Activated effector memory CD4-positive, alpha-beta T cell treated with anti-CD3 and anti-CD28 coated beads, Interleukin-2, amount 50 U/mL, for 16 hours (primary cell): ENCODE data around the gene AKT2.

Experiments used
- DNase-seq: peaks from one replicate; pipeline ENCODE4 v3.0.0-alpha.2; 2020

AKT2 gene

DNA sequence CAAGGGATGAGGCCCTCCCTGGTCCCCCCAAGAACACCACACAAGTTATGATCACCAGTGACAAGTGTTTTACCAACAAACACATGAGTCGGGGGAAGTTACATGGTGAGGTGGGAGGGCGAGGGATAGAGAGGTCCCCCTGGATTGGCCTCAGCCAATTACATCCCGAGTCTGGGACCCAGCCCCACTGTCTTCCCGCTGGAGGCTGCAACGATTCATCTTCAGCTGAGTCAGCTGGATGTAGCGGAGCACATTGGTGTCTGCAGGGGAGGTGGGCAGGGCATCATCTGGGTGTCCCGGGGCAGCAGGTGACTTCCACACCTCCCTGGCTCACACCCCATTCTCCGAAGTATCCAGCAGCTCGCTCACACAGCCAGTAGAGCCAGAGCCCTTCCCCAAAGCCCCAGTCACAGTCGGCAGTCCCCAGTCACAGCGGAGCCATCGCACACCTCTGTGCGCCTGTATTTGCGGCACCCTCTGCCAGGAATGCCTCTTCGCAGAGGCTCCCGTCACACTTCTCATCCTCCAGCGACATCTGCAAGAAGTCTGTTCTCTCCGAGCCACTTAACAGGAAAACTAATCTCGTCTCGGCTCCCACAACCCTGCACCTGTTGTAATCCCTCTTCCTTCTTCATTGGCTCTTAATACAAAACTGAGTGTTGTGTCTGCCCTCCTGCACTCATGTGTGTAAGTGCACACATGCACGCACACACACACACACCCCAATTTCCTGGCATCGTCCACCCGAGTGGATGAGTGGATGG is 69.0 kb downstream of the AKT2 start:
- DNase-seq: no peak

DNA sequence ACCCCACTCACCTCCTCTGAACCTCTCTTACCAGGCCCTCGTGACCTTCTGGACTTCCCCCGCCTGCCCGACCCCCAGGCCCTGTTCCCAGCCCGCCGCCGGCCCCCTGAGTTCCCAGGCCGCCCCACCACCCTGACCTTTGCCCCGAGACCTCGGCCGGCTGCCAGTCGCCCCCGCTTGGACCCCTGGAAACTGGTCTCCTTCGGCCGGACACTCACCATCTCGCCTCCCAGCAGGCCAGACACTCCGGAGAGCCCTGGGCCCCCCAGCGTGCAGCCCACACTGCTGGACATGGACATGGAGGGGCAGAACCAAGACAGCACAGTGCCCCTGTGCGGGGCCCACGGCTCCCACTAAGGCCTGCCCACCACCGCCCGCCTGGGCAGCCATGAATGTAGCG is 70.2 kb downstream of the AKT2 start:
- DNase-seq: no peak

DNA sequence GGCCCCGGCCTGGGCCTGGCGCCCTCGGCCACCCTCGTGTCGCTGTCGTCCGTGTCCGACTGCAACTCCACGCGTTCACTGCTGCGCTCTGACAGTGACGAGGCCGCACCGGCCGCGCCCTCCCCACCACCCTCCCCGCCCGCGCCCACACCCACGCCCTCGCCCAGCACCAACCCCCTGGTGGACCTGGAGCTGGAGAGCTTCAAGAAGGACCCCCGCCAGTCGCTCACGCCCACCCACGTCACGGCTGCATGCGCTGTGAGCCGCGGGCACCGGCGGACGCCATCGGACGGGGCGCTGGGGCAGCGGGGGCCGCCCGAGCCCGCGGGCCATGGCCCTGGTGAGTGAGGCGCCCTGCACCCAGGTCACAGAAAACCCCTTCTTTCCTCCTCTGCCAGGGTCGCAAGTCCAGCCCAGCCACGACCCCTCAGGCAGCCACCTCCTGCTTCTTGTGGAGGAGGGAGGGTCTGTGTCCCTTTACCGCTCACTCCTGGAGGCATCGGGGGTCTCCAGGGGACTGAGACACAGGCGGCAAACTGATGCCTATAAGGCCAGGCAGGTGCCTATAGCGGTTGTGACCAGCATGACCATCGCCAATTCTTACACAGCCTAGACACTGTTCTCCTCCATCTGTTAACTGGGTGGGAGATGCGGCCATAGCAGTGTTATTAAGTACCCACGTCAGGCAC is 71.1 kb downstream of the AKT2 start:
- DNase-seq: no peak

DNA sequence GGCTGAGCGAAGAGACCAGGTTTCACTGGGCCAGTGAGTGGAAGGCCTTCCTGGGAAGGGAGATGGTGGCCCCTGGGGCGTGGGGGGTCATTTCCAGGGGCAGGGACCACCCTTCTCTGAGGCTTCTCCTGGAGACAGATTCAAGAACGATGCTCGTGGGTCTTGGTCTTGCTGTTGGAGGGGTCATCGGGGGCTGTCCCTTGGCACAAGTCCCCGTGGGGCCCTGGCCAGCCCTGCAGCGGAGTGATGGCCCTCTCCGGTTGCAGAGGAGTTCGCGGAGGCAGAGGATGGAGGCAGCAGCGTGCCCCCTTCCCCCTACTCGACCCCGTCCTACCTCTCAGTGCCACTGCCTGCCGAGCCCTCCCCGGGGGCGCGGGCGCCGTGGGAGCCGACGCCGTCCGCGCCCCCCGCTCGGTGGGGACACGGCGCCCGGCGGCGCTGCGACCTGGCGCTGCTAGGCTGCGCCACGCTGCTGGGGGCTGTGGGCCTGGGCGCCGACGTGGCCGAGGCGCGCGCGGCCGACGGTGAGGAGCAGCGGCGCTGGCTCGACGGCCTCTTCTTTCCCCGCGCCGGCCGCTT is 71.8 kb downstream of the AKT2 start:
- DNase-seq: no peak

DNA sequence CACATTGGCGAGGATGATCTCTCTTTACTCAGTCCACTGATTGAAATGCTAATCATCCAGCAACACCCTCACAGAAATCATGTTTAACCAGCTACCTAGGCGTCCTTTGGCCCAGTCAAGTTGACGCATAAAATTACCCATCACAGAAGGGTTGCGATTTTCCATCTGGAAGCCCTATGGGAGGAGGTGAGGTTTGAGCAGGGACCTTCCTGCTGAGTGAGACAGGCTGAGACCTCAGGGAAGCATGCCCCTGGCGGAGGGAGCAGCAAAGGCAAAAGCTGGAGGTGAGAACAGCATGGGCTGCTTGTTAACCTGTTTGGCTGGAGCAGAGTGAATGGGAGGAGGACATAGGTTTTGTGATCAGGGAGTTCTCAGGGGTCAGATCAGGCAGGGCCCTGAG is 74.3 kb downstream of the AKT2 start:
- DNase-seq: no peak

DNA sequence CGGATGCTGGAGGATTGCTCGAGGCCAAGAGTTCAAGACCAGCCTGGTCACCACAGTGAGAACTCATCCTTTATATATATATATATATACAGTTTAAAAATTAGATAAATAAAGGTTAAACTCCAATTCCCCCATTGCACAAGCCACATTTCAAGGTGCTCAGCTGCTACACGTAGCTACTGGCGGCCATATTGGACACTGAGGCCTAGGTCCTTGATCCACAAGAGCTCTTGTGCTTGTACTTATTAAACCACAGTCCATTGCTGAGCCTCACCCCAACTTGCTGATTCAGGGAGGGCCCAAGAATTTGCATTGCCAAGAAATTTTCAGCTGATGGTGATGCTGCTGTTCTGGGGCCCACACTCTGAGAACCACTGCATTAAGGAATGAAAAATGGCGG is 76.5 kb downstream of the AKT2 start:
- no peak for DNase-seq

DNA sequence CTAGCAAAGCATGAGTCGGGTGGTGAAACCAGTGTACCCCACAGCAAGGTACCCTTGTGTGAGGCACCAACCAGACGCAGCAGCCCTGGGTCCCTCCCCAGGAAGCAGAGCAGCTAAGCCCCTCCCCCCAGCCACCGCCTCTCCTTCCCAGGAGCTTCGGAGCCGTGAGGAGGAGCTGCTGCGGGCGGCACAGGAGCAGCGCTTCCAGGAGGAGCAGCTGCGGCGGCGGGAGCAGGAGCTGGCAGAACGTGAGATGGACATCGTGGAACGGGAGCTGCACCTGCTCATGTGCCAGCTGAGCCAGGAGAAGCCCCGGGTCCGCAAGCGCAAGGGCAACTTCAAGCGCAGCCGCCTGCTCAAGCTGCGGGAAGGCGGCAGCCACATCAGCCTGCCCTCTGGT is 79.4 kb downstream of the AKT2 start:
- DNase-seq: no peak

DNA sequence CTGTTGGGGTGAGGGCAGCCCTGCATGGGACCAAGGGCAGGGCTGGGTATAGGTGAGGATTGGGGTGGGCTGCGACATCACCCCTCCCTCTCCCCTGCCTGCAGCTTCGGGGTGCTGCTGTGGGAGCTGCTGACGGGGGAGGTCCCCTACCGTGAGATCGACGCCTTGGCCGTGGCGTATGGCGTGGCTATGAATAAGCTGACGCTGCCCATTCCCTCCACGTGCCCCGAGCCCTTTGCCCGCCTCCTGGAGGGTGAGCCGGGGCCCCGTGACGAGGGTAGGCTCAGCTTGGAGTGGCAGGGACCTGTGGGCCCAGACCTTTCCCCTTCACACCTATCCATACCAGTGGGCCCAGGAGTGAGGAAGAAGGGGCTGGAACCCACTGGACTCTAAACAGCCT is 80.8 kb downstream of the AKT2 start:
- DNase-seq: no peak

DNA sequence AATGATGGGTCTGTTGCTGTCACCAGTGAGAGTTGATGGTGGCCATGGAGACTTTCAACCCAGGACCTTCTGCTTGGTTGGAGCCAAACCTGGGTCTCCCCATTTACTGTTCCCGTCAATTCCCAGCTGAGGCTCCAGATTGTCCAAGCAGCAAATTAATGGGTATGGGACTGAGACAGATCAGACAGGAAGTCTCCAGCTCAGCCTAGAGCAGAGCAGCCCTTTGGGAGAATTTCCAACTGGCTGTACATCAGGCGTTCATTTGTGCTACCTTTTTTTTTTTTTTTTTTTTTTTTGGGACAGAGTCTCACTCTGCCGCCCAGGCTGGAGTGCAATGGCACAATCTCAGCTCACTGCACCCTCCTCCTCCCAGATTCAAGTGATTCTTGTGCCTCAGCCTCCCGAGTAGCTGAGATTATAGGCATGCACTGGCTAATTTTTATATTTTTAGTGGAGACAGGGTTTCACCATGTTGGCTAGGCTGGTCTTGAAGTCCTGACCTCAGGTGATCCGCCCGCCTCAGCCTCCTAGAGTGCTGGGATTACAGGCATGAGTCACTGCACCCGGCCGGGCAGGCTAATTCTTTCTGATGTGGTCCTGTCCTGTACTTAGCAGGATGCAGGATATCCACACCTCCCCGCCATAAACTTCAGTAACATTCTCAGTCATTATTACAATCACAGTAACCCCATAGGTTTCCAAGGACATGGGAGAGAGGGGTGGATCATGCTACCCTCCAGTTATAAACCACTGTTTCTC is 84.6 kb downstream of the AKT2 start:
- no peak for DNase-seq

DNA sequence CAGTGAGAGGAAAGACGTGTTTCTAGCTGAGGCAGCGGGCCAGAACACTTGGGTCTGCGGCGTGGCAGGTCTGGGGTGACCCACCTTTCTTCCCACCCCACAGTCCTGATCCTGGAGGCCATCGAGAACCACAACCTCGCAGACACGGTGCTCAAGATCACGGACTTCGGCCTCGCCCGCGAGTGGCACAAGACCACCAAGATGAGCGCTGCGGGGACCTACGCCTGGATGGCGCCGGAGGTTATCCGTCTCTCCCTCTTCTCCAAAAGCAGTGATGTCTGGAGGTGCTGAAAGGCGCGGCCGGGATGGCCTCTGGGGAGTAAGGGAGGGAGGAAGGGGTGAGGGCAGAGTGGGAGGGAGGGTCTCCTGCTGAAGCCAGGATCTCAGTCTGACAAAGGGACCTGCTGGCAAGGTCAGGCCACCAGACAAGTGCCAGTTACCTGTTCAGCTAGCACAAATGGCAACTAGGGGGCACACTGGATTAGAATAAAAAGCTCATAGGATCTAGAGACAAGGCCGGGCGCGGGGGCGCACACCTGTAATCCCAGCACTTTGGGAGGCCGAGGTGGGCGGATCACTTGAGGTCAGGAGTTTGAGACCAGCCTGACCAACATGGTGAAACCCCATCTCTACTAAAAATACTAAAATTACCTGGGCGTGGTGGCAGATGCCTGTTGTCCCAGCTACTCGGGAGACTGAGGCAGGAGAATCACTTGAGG is 86.7 kb downstream of the AKT2 start:
- no peak for DNase-seq

DNA sequence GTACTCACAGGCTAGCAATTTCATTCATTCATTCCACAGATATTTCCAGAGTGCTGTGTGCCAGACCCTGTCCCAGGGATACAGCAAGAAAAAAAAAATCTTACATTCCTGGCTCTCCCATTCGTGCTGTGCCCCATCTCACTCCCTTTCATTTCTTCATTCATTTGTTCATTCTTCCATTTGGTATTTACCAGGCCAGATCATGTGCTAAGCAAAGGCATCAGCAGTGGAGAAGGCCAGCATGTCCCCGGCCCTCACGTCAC is 91.6 kb downstream of the AKT2 start:
- DNase-seq: no peak

DNA sequence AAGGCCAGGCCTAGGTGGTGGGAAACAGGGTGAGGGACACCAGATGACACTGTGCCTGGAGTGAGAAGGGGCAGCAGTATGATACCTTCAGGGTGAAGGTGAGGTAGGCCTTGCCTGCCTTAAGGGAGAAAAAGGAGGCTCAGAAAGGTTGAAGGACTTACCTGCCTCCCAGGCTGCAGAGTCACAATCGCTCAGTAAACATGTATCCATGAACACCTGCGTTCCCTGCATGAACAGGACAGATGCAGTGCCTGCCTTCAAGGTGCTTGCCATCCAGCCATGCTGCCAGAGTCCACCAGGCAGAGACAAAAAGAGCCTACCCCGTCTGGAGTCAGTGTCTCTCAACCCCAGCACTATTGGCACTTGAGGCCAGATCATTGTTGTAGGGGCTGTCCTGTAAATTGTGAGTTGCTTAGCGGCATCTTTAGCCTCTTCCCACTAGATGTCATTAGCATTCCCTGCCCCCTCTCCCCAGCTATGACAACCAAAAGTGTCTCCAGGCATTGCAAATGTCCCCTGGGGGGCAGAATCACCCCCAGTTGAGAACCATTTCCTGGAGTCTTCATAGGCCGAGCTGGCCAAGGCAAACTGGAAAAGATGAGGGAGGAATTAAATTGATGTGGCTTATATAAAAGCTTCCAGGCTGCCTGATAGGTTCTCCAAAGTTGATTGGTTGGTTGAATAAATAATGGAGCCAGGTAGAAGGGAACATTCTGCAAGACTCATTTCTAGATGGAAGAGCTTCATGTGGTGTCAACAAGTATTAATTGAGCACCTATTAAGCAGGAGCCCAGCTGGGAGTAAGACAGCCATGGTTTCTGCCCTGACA is 92.2 kb downstream of the AKT2 start:
- DNase-seq: no peak

DNA sequence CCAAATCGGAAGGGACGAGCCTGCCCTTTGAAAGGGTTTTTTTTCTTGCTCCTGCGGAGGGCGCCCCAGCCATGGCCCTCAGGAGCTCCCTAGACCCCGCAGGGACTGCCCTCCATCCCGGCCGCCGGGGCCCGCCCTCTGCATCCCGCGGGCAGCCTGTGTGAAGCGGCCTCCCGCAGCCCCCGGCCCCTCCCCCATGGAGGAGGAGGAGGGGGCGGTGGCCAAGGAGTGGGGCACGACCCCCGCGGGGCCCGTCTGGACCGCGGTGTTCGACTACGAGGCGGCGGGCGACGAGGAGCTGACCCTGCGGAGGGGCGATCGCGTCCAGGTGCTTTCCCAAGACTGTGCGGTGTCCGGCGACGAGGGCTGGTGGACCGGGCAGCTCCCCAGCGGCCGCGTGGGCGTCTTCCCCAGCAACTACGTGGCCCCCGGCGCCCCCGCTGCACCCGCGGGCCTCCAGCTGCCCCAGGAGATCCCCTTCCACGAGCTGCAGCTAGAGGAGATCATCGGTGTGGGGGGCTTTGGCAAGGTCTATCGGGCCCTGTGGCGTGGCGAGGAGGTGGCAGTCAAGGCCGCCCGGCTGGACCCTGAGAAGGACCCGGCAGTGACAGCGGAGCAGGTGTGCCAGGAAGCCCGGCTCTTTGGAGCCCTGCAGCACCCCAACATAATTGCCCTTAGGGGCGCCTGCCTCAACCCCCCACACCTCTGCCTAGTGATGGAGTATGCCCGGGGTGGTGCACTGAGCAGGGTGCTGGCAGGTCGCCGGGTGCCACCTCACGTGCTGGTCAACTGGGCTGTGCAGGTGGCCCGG is 93.1 kb downstream of the AKT2 start:
- peak; percentile 70 for DNase-seq

DNA sequence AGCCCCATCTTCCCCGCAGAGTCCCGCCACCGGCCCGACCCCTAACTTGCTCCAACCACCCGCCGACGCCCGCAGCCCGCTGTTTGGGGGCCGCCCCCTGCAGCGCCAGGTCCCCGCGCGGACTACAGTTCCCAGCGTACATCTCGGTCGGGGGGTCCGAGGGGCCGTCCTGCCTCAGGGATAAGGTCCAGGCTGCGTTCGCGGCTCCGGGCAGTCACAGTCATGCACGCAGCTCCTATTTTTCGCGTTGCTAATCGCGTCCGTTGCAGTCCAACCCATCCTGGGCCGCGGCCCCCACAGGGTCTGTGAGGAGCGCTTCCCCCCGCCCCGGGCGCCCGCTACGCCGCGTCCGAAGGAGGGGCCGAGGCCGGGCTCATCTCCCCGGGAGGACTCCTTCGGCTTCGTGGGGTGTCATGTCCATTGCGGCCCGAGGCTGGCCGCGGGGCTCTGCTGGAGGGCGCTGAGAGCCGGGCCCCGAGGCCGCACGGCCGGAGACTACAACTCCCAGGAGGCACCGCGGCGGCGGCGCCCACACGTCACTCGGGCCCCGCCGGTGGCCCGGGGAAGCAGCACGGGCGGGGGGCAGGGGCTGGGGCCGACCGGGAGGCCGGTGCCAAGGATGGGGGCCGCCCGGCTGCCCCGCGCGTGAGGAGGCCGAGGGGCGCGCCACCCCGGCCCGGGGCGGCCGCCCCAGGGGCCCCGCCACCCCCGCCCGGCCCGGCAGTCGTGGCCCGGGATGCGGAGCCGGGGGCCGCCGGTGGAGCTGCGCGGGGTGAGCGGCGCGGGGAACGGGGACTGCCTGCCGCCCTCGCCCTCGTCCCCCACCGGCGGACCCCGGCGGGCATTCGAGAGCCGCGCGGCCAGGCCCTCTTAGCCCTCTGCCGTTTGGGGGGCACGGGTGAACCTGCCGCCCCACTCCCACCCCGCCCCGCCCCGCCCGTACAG is 94.0 kb downstream of the AKT2 start, which contains the start of gene MAP3K10:
Gene MAP3K10, plus strand, starts transcription at position 536 of the 945 bp plus-strand sequence. CDS start 606 bp downstream, outside the sequence.
- DNase-seq: peak; percentile 91

DNA sequence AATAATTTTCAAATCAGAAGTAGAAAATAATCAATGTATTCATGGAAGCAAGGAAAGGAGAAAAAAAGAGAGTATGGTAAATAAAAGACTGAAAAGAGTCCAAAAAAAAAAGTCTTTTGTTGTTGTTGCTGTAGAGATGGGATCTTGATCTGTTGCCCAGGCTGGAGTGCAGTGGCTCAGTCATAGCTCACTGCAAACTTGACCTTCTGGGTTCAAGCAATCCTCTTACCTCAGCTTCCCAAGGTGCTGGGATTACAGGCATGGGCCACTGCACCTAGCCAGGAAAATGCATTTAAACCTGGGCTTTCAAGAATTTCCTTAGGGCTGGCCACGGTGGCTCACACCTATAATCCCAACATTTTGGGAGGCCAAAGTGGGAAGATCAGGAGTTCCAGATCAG is 100.9 kb downstream of the AKT2 start:
- no peak for DNase-seq
